ENCODE measurements around the gene MCL1.
"Not testable (repeated sequence)": the region's sequence is repeated elsewhere in the genome, so short reads cannot be mapped to it uniquely, and the experiment has no call there.

The MCL1 gene

DNA sequence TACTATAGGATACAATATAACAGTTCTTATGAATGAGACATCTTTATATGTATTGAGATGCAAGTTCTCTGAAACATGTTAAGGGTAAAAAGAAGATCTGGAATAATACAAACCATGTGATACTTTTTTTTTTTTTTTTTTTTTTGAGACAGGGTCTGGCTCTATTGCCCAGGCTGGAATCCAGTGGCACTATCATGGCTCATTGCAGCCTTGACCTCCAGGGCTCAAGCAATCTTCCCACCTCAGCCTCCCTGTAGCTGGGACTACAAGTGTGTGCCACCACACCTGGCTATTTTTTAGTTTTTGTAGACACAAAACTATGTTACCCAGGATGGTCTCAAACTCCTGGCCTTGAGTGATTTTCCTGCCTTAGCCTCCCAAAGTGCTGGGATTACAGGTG is 22.1 kb upstream of the MCL1 start:
- no peak for DNase-seq

DNA sequence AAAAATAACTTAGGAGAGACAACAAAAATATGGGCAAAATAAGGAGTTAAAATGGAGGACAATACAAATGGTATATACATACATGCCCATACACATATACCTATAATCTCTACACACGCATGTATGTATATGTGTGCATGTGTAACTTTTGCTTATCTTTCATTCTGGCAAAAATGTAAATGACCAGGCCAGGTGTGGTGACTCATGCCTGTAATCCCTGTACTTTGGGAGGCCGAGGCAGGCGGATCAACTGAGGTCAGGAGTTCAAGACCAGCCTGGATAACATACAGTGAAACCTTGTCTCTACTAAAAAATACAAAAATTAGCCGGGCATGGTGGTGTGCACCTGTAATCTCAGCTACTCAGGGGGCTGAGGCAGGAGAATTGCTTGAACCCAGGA is 18.9 kb upstream of the MCL1 start:
- DNase-seq: not testable (repeated sequence)

- no peak for DNase-seq
Measured at GRCh38 chr1:150596976-150597375, 17.6 kb upstream of the MCL1 start.

GRCh38 chr1:150596095-150596892 is 16.9 kb upstream of the MCL1 start:
- DNase-seq: no peak

DNA sequence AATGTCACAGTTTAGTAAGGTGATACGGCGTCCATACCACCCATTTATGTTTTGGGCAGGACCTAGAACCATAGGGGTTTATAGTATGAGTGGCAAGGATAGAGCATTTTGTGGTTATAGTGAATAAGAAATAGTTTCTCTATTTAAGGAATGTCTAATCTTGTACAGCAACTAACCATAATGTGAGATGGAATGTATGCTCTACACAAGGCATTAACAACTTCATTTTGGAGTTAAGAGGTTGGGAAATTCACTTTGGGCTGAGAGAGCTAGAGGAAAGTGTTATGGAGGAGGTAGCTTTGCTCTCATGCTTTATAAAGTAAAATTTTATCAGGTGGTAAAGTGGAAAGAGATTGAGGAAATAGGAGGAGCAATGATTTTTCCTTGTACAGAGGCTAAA is 3.0 kb upstream of the MCL1 start:
- no peak for DNase-seq

DNA sequence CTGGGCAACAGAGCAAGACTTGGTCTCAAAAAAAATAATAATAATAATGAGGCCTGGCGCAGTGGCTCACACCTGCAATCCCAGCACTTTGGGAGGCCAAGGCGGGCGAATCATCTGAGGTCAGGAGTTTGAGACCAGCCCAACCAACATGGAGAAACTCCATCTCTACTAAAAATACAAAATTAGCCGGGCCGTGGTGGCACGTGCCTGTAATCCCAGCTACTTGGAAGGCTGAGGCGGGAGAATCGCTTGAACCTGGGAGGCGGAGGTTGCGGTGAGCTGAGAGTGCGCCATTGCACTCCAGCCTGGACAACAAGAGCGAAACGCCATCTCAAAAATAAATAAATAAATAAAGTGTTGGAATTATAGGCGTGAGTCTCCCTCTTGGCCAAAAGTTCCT is 2.6 kb upstream of the MCL1 start:
- DNase-seq: not testable (repeated sequence)

DNA sequence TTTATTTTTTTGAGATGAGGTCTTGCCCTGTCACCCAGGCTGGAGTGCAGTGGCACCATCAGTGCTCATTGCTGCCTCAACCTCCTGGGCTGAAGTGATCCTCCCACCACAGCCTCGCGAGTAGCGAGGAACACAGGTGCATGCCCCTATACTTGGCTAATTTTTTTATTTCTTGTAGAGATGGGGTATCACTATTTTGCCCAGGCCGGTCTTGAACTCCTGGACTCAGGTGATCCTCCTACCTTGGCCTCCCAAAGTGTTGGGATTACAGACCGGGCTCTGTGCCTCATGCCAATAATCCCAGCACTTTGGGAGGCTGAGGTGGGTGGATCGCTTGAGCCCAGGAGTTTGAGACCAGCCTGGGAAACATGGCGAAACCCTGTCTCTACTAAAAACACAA is 2.0 kb upstream of the MCL1 start:
- not testable (repeated sequence) for DNase-seq

DNA sequence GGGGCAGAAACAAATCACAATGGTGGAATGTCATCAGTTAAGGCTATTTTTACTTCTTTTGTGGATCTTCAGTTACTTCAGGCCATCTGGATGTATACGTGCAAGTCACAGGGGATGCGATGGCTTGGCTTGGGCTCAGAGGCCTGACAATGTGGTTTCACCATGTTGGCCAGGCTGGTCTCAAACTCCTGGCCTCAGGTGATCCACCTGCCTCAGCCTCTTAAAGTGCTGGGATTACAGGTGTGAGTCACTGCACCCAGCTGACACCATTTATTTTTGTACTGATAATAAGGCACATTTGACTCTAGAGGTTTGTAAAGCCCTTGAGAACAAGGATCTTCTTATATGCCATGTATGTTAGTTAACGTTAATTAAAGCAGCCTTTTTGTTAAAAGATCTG is 1.6 kb upstream of the MCL1 start:
- DNase-seq: not testable (repeated sequence)

DNA sequence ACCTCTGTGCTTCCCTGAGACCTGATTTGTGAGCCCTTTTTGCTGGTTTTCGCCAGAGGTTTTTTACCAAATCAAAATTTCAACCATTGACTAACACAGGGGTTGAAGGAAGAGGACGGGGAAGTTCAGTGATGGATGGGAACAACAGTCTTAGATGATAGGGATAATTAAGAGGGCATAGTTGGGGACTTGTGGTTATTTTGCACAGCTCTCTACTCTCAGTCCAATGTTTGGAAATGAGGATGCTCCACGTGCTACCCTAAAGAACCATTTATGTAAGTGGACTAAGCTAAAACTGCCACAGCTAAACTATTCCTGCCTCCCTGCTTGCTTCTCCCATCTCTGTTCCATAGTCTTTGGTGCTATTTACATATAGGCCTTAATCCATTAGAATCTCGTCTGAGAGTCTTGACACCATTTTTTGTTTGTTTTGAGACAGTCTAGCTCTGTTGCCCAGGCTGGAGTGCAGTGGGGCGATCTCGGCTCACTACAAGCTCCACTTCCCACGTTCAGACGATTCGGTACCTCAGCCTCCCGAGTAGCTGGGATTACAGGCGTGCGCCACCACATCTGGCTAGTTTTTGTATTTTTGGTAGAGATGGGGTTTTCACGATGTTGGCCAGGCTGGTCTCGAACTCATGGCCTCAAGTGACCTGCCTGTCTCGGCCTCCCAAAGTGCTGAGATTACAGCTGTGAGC is 684 bp upstream of the MCL1 start:
- DNase-seq: no peak

GRCh38 chr1:150578272-150579109 is 919 bp downstream of the MCL1 start:
- peak; percentile 65 for DNase-seq

DNA sequence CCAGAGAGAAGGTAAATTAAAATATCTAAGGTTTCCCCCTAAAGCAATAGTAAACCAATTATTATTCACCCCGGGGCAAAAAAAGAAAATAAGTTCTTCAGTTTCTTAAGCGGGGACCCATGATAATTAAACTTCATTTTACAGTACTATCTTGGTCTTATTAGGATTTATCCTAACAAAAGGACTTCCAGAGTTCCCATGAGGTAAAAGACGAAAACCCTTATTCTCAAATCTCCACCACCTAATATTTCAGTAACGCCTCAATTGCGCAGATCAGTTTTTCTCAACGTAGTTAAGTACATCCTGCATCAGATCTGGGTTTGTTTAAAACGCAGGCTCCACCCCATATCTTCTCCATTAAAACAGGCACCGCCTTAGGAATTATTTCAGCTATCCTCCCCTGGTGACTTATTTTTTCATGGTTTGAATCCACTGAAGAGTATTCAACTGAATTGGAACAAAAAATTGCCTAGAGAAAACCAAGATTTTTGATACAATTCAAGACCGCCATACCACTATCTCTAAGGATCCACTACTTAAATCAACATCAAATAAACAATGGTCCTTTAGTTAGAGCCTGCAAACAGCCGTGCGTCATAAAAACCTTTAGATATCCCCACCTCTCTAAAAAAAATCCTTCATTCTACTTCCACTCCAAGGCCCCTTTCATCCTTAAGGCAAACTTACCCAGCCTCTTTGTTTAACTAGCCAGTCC is 1.7 kb downstream of the MCL1 start:
- DNase-seq: peak; percentile 58

GRCh38 chr1:150576794-150577556 is 2.4 kb downstream of the MCL1 start:
- no peak for DNase-seq

DNA sequence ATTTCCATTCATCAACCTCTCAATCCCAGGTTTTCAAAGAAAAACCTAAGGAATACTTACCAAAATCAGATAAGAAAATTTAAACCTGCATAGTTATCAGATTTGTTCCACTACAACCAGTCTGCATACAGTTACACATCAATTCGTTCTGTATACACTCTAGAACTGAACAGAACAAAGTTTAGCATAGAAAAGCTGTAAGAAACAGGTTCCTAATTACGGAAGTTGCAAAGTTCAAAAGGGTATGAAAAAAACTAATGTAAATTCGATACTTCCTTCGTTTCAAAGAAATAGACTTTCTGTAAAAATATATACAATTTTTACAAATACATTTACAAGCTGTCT is 3.1 kb downstream of the MCL1 start:
- DNase-seq: no peak

DNA sequence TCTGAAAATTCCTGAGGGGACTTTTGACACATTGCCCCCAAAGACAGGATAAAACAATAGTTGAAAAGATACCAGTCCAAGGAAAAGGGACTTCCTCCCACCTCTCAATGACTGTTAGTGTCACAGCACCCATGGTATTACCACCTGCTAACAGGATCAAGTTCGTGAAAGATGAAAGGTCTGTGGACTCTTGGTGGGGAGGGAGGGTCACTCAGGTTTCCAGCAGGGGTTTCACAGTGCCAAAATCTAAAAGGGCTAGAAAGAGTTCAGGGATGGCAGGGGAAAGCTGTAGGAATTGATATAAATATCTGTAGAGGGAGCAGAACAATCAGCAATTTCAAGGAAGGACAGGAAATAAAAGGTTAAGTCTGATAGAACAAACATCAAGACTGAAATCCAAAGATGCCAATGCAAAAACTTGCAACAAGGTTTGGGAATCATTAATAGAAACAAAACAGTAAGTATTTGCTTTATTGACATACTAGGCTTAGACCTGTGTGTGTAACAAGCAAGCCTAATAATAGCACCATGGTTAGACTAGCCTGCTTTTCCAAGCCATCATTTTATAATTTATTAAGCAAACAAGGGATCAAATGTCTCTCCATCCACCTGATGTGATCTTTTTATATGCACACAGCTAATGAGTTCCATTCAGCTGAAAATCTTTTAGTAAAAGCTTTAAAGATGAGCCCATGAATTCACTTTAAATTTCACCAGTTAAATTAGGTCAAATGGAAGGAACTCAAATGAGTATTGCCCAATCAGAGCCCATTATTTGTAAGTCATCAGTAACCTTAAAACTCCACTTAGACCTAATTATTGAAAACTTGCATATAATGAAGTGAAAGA is 3.7 kb downstream of the MCL1 start:
- no peak for DNase-seq

DNA sequence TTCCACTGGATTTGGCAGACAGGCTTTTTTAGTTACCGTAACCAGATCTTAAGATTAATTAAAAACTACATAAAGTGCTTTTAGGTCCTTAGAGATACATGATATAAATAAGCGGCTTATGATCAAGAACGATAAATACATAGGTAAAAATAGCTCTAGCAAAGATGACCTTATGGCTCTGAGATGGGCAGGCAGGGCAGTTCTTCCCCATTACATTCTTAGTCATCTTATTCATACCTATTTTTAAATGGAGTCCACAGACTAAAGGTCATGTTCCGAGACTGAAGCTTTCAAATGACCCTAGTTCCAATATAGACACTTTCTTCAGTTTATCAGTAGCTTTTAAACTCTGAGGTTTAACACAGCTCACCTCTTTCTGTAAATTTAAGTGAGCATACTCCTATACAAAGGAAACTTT is 4.3 kb downstream of the MCL1 start:
- no peak for DNase-seq

GRCh38 chr1:150574260-150575071 is 4.9 kb downstream of the MCL1 start:
- DNase-seq: no peak

- not testable (repeated sequence) for DNase-seq
Measured at GRCh38 chr1:150573648-150574071, 5.8 kb downstream of the MCL1 start.

DNA sequence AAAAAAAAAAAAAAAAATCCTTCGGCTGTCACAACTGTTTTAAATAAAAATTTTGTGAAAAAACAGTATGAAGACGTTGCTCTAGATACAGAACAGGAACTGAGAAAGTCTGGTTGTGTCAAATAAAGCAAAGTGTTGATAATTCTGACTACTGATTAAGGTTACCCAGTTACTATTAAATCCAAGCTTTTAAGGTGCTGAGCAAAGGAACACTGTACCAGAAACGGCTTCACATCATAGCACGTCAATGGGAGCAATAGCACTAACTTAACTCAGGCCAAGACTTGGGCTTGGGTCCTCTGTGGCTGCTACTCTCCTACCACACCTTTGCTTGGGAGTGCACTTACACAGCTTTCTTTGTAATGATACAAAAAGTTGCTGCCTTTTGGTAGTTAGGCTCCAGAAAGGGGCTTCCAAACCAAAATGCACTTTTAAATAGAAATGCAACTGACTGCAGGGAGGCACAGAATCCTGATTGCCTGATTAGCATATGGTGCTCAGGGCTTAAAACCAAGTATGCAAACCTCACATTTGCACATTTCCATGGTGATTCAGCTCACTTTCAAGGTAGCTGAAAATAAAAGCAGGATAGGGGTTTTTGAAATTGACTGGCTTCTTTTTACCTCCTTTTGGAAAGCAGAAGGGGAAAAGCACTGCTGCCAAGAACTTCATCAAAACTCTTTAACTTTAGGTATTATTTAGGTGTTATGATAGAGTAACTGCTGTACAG is 6.3 kb downstream of the MCL1 start:
- no peak for DNase-seq

DNA sequence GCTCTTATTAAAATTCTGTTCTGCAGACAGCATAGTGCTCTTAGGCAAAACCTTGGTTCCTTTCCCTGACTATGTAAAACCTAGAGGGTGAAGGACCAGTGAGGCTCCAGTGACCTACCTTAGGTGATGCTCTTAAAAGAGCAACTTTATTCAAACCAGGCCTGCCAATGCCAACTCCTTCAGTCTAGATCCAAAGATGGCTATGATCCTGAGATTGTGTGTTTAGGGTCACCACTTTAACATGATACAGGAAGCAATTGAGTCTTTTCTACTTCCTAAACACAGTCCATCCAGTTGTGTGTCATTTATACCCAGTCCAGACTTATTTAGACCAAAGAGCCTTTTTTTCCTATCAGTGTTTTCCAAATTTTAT is 10.8 kb downstream of the MCL1 start:
- DNase-seq: no peak

Measured in CD4-positive, alpha-beta T cell treated with Interleukin-4 for 4 hours (primary cell).